Breast epithelium (tissue), 3 donors: ENCODE measurements around the gene INKA1.

Source experiments
- POLR2A ChIP-seq: fragments of 450-650 bp; IDR thresholded peaks from one replicate; pipeline ENCODE4 v1.6.1; 2016; ENCODE audit warnings: antibody characterized with exemption, mild to moderate bottlenecking, moderate library complexity
- POLR2AphosphoS5 ChIP-seq, 3 donors: sonication (generic); formaldehyde crosslinking; IDR thresholded peaks; one replicate each; pipeline ENCODE4 v1.6.1; 2017; ENCODE audit warnings: antibody characterized with exemption in 3 of 3
- TF ChIP-seq, protein P1 (sequence below), 3 donors: fragments of 450-650 bp; IDR thresholded peaks; one replicate each; pipeline ENCODE4 v1.5.1; 2016 to 2017; ENCODE audit warnings: antibody characterized with exemption in 3 of 3, mild to moderate bottlenecking in 3 of 3, moderate library complexity in 3 of 3

DNA sequence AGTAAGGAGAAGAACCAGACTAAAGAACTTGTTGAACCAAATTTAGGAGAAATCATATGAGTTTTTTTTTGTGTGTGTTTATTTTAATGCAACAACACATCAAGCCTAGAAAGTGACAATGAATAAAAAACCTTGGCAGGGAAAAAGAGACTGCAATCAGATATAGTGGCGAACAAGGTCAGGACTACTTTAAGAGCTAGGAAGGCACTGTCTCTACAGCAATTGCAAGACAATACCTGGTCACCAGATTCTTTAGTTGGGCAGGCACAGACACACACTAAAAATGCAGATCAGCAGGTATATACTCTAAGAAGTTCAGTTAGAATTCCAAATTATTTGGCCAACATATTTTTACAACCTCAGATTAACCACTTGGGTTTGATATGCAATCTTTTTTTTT, 48.5 kb upstream of the INKA1 start:
- TF ChIP-seq, protein P1, sequence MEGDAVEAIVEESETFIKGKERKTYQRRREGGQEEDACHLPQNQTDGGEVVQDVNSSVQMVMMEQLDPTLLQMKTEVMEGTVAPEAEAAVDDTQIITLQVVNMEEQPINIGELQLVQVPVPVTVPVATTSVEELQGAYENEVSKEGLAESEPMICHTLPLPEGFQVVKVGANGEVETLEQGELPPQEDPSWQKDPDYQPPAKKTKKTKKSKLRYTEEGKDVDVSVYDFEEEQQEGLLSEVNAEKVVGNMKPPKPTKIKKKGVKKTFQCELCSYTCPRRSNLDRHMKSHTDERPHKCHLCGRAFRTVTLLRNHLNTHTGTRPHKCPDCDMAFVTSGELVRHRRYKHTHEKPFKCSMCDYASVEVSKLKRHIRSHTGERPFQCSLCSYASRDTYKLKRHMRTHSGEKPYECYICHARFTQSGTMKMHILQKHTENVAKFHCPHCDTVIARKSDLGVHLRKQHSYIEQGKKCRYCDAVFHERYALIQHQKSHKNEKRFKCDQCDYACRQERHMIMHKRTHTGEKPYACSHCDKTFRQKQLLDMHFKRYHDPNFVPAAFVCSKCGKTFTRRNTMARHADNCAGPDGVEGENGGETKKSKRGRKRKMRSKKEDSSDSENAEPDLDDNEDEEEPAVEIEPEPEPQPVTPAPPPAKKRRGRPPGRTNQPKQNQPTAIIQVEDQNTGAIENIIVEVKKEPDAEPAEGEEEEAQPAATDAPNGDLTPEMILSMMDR (IDR thresholded peaks at IDR 0.05) = no peak
- TF ChIP-seq POLR2A (no peak), POLR2AphosphoS5 (IDR thresholded peaks at IDR 0.05) (no peak)
